T follicular helper cell (primary cell): Measurements from ENCODE around the gene SYT17.

Experiments
- DNase-seq: peaks from one replicate; pipeline ENCODE4 v3.0.0-alpha.2; 2020; ENCODE audit warnings: low read depth

SYT17 gene

DNA sequence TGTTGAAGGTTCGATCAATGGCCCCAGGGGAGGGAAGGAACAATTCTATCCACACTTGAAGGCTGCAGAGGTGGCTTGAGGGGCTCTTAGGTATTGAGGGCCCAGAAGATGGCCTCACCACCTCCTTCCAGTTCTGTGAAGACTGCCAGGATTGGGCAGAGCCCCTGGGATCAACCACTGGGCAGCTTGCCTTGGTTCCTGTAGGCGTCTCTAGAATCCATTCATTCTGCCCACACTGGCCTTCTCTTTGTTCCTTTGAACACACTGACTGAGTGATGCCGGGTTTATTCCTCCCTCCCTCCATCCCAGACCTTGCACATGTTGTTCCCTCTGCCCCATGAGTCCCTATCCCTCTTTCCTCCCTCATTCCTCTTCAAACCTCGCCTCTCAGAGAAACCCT, 50.5 kb downstream of the SYT17 start:
- DNase-seq, result no peak

- no peak for DNase-seq
These were observed 51.8 kb downstream of the SYT17 start for GRCh38 chr16:19219836-19220235.

DNA sequence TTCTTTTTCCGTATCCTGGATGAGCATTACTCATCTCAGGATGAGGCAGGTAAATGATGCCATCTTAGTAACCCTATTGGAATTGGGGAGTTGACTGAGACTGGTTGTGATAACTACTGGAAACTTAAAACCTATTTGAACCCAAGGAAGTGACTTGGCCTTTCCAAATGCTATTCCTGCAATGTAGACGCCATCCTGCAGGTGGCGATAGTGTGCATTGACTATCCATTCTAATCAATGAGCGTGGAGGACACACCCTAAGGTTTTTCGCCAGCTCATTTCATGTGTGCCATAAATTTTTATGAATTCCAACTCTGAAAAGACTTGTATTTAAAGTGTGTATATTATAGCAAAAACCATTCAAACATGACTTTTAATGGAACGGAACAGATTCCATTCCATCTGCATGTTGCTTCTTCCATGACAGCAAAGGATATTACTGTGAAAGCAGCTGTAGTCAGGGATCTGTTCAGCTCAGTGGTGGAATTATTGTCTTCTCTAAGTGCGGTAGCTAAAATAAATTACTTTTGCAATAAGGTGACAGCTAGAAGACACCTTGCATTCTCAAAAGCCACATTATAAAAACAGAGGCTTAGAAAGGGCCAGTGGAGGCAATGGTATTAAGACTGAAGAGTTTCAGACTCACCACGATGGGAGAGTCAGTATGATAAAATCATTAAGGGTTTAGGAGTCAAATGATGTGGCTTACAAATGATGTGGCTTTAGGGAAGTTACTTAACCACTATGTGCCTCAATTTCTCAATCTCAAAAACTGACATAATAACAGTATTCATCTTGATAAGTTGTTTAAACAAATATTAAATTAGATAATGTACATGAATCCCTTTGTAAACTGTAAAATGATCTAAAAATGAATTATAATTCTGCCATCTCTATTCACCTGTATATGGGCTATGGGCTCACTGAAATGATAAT, 55.5 kb downstream of the SYT17 start:
- no peak for DNase-seq

GRCh38 chr16:19225651-19226050, 57.6 kb downstream of the SYT17 start:
- DNase-seq, result no peak

- DNase-seq, result no peak
These were observed 59.6 kb downstream of the SYT17 start for GRCh38 chr16:19227643-19228042.

DNA sequence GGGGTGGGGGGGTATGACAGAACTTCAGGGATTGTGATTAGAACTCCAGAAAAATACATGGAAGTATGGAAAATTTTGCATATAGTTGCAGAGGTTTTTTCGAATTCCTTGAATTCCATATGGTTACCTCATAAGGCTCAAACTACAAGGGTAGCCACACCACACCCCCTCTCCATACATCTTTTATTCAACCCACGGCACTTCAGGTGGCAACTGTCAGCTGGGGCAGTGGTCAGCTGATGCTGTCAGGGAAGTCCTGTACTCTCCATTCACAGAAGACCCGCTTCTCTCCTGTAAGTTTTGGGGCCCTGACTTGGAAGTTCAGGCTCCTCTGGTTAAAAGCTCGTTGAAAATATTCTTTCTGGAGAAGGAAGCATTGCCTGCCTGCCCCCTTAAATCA, 60.0 kb downstream of the SYT17 start:
- no peak for DNase-seq

DNA sequence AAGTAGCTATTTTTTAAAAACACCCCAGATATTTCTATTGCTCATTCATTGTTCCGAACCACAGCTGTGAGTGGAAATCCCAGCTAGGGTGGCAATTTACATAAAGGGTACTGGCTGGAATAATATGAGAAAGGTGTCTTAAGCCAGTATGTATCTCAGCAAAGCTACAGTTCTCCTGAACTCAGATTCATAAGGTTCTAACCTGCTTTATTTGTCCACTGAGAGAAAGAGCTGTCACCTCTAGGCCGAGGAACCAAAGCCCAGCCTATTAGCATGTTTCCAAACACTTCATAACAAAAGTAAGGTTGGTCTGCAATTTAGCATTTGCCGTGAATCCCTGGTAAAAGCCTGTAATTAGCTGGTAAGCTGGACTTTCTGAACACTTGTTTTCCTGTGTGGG, 60.5 kb downstream of the SYT17 start:
- no peak for DNase-seq

- no peak for DNase-seq
These were observed 62.5 kb downstream of the SYT17 start for GRCh38 chr16:19230575-19230974.

DNA sequence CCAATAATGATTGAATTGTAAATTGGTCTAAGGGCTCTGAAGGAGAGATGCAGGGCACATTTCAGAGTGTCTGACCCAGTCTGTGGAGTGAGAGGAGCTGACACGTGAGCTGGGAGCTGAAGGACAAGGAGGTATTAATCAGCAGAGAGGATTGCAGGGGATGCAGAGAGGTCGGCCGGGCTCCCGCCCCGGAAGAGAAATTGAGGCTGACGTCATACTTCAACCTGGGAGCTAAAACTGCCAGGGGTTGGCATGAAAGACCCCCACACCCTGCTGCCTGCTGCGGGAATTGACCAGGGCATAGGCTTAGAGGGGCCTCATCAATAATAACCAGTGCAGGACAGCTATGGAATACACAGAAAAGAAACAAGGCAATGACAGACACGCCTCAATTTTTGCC, 63.8 kb downstream of the SYT17 start:
- no peak for DNase-seq

- no peak for DNase-seq
These were observed 64.9 kb downstream of the SYT17 start for GRCh38 chr16:19232988-19233387.

GRCh38 chr16:19235478-19235877, 67.4 kb downstream of the SYT17 start:
- DNase-seq, result no peak

DNA sequence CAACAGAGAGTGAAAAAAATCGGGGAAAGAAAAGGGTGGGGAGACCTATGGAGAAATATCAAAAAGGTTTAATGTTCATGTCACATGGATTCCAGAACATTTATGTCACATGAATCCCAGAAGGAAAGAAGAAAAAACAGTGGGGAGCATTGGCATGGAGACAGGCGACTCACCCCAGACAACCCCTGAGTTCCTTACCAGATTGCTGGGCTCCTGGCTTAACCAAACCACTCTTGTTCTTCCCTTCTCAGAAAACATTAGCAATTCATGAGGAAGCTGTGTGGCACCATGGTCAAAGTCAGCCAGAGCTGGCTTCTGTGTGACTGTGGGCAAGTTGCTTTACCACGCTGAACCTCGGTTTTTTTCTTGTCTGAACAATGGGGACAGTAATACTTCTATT, 67.8 kb downstream of the SYT17 start:
- no peak for DNase-seq

DNA sequence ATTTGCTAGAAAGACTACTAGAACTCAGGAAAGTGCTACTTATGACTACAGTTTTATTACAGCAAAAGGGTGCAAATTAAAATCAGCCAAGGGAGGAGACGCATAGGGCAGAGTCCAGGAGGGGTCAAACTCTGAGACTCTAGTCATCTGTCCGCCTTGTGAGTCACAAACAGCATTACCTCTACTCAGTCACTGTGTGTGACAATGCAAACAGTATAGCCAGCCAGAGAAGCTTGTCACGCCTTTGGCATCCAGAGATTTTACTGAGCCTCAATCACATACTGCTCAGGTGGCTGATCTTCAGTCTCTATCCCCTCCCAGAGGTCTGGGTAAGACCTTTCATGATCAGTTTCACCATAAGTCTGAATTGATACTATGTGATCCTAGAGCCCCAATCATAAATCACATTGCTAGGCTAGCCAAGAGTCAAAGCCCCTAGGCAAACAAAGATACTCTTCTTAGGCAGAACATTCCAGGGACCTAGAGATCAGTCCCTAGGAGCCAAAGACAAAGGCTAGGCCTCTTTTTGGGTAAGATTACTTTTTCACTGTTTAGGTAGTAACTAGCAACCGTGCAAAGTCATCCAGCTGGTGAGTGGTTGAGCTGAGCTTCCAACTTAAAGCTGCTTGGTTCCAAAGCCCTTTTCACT, 68.6 kb downstream of the SYT17 start:
- no peak for DNase-seq

DNA sequence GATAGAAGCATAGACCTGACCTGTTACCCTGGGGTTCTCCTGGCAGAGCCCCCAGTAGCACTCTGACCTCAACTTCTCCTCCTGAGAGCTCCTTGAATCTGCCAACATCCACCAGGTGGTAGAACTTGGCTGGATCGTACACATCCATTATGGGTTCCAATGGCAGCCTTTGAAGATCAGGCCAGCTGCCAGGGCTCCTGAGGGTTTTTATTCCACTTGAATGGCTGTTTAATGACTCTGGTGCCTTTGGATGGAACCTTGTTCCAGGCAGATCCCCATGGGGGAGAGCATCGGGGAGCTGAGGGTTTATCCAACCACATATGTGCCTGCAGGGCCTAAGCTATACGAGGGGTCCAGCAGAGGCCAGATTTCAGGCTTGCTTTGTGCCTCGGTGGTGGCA, 70.4 kb downstream of the SYT17 start:
- DNase-seq, result no peak

DNA sequence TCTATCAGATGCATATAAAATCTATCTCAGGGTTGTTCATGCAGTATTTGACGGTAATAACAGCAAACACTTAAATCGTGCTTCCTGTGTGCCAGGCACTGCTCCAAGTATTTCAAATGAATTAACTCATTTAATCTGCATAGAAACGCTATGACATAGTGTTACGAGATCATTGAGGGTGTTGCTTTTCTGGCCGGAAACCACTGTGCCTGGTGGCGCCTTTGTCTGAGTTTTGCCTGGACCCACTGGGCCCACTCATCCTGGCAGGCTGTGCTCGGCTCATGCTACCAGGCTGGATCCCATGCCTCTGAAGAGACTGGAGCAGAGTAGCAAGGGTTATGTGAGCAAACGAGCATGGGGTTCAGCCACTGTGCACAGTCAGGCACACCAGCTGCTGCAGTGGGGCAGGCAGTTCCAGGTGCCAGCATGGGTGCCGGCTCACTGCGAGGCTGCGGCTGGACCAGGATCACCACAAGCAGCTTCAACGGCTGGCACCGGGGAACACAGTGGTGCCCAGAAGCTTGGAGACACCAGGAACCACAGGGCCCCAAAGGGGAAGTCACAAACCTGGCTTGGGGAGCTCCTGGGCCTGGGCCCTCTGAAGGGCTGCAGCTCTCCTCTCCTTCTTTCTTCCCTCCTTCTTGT, 71.6 kb downstream of the SYT17 start:
- DNase-seq, result no peak

DNA sequence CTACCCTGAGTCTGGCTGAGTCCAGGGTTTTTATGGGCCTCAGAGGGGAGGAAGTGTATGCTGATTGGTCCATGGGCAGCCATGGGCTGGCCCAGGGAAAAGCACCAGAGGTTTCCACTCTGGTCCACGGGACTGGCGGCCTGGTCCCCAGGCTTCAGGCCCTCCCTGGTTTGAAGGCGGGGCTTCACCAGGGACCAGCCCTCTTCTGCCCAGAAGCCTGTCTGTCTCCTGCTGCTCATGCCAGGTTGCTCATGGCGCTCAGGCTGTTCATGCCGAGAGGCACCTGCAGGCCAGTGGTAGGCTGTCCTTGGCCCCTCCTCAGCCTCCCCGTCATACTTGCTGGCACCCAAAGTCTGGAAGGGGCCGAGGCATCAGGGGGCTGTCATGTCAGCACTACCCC, 72.5 kb downstream of the SYT17 start:
- no peak for DNase-seq

GRCh38 chr16:19241512-19241911, 73.5 kb downstream of the SYT17 start:
- DNase-seq, result no peak

- DNase-seq, result no peak
These were observed 74.1 kb downstream of the SYT17 start for GRCh38 chr16:19242186-19242585.

DNA sequence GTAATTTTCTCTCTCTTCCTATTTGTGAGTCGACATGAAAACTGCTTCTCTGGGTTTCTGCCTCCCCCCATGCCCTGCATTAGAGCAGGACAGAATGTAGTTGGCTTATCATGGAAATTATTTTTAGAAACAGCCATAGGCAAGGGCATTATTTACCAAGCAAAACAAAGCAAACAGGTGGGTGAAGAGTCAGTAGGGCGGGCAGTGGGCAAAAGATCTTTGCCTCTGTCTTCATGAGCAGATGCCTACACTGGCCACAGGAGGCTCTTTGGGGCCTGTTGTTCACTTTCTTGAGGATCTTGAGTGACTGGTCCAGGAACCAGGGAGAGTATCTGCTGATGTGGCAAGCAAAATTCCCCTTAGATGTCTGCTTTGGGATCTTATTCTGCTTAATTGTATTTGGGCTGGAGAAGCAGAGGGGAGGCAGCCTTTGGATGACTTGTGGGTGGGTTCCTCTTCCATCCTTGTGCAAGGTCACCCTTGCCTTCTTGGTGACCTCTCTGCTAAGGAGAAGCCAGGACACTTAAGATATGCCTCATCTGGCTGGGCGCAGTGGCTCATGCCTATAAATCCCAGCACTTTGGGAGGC, 75.0 kb downstream of the SYT17 start:
- DNase-seq, result no peak

GRCh38 chr16:19245326-19245925, 77.4 kb downstream of the SYT17 start:
- DNase-seq, result no peak

DNA sequence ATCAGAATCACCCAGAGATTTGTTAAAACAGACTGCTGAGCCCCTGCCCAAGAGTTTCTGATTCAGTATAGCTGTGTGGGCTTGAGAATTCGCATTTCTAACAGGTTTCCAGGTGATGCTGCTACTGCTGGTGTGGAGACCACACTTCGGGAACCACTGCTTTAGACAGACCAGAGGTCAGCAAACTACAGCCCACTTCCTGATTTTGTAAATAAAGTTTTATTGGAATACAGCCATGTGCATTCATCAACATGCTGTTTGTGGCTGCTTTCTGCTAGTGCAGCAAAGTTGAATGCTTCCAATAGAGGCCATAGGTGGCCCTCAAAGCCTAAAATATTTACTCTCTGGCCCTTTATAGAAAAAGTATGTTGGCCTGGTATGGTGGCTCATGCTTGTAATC, 84.9 kb downstream of the SYT17 start:
- no peak for DNase-seq

DNA sequence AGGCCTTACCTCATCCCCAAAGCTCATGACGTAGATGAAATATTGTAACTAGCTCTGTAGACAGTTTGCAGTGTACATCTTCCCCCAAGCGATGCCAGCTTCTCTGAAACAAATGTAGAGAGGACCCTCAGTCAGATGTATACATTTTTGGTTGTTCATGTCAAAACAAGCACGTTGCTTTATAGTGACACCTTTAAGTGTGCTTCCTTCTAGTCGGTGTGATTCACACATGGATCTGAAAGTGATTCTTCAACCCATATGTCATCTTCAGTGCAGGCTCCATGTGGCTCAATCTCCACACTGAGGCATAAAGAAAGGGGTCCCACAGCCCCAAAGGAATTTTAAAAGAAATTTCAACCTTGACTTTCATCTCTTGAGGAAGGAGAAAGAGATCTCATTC, 86.6 kb downstream of the SYT17 start:
- no peak for DNase-seq
